Liver (tissue), 3 donors: Measurements from ENCODE around the gene SMAD7.

Experiments used
- ATF3 ChIP-seq: IDR thresholded peaks from 2 replicates; pipeline ENCODE4 v1.6.1; 2016; ENCODE audit warnings: antibody characterized with exemption
- FOXA1 ChIP-seq: IDR thresholded peaks from 2 replicates; pipeline ENCODE4 v1.6.1; 2016; ENCODE audit warnings: antibody characterized with exemption
- RAD21 ChIP-seq, 2 donors: IDR thresholded peaks; 2 replicates each; pipeline ENCODE4 v1.6.1; 2016; ENCODE audit warnings: antibody characterized with exemption in 2 of 2, mild to moderate bottlenecking in 2 of 2
- RXRA ChIP-seq, 2 donors: IDR thresholded peaks; 2 replicates each; pipeline ENCODE4 v1.6.1; 2017 to 2018; ENCODE audit warnings: antibody characterized with exemption in 2 of 2, mild to moderate bottlenecking in 1 of 2
- TAF1 ChIP-seq: conservative IDR thresholded peaks from 2 replicates; pipeline ENCODE4 v1.6.1; 2016; ENCODE audit warnings: antibody characterized with exemption, mild to moderate bottlenecking
- YY1 ChIP-seq: IDR thresholded peaks from 2 replicates; pipeline ENCODE4 v1.6.1; 2016; ENCODE audit warnings: antibody characterized with exemption, mild to moderate bottlenecking
- TF ChIP-seq, protein P1 (sequence below): fragments of 150-350 bp; IDR thresholded peaks from 2 replicates; pipeline ENCODE4 v1.5.1; 2017; ENCODE audit warnings: improper control_type of control experiment, low read depth, low read length; ENCODE audit not compliant: missing input control
- donor health status: healthy.
- donor health status: healthy.

DNA sequence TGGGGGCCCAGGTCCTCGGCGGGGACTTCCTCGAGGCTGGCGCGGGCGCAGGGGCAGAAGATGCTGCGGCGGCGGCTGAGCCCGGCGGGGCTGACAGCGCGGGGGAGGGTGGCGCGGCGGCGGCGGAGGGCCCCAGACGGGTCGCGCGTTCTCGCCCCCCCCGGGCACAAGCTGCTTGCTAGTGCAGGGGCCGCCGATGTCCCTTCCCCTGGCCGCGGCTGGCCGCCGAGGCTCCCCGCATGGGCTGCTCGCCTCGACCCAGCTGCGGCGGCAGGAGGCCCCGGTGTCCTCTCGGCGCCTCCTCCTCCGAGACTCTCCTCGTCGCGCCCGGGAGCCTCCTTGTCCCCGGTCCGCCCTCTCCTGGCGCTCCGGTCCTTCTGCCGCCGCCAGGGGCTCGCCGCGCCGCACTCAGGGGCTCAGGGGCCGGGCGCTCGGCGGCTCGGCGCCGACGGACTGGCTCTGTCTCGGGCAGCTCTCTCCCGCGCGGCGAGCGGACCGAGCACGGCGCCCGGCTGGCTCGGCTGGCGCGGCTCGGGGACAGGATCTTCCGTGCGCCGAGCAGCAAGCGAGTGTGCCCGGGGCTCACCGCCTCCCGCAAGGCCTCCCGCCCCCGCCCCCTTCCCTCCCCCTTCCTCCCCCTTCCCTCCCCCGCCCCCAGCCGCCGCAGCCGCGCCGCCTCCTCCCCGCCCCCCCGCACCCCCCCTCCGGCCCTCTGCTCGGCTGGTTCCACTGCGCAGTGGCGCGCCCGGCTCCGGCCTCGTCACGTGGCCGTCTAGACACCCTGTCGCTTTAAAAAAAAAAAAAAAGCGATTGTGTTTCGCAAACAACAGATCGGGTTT is 902 bp upstream of the SMAD7 start:
- TF ChIP-seq RAD21 (IDR thresholded peaks at IDR 0.05) (no peak), TAF1 (no peak), RXRA (IDR thresholded peaks at IDR 0.05) (no peak), YY1 (no peak), FOXA1 (no peak), ATF3 (no peak)
- TF ChIP-seq, protein P1, sequence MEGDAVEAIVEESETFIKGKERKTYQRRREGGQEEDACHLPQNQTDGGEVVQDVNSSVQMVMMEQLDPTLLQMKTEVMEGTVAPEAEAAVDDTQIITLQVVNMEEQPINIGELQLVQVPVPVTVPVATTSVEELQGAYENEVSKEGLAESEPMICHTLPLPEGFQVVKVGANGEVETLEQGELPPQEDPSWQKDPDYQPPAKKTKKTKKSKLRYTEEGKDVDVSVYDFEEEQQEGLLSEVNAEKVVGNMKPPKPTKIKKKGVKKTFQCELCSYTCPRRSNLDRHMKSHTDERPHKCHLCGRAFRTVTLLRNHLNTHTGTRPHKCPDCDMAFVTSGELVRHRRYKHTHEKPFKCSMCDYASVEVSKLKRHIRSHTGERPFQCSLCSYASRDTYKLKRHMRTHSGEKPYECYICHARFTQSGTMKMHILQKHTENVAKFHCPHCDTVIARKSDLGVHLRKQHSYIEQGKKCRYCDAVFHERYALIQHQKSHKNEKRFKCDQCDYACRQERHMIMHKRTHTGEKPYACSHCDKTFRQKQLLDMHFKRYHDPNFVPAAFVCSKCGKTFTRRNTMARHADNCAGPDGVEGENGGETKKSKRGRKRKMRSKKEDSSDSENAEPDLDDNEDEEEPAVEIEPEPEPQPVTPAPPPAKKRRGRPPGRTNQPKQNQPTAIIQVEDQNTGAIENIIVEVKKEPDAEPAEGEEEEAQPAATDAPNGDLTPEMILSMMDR, result no peak
